ENCODE data around the gene QARS1.

Gene QARS1

GRCh38 chr3:49120096-49120437 is 15.5 kb upstream of the QARS1 start:
- DNase-seq: no peak

- no peak for DNase-seq
These were observed 14.9 kb upstream of the QARS1 start for GRCh38 chr3:49119439-49119838.

- DNase-seq: no peak
These were observed 14.5 kb upstream of the QARS1 start for GRCh38 chr3:49119036-49119435.

- no peak for DNase-seq
These were observed 7.7 kb upstream of the QARS1 start for GRCh38 chr3:49112262-49112661.

- DNase-seq: no peak
These were observed 6.8 kb upstream of the QARS1 start for GRCh38 chr3:49111347-49111746.

- DNase-seq: no peak
These were observed 6.2 kb upstream of the QARS1 start for GRCh38 chr3:49110780-49111179.

GRCh38 chr3:49108346-49108745 is 3.8 kb upstream of the QARS1 start:
- no peak for DNase-seq

- no peak for DNase-seq
These were observed 518 bp downstream of the QARS1 start for GRCh38 chr3:49104052-49104426.

- no peak for DNase-seq
These were observed 4.4 kb downstream of the QARS1 start for GRCh38 chr3:49100046-49100615.

- DNase-seq: no peak
These were observed 5.5 kb downstream of the QARS1 start for GRCh38 chr3:49098910-49099630.

- DNase-seq: peak; percentile 11
These were observed 6.1 kb downstream of the QARS1 start for GRCh38 chr3:49098429-49098828.

- peak; percentile 99 for DNase-seq
These were observed 10.4 kb downstream of the QARS1 start, which contains the start of gene QRICH1 for GRCh38 chr3:49093853-49094767. TSS of gene QRICH1 (minus strand) at chr3:49094071. CDS start at chr3:49077017, 17,054 bp downstream.

GRCh38 chr3:49092938-49093852 is 11.4 kb downstream of the QARS1 start:
- peak; percentile 79 for DNase-seq

- DNase-seq: no peak
These were observed 23.1 kb downstream of the QARS1 start for GRCh38 chr3:49081429-49081828.

- DNase-seq: no peak
These were observed 25.3 kb downstream of the QARS1 start for GRCh38 chr3:49079270-49079669.

GRCh38 chr3:49076646-49077045 is 27.9 kb downstream of the QARS1 start:
- no peak for DNase-seq

- DNase-seq: no peak
These were observed 28.4 kb downstream of the QARS1 start for GRCh38 chr3:49076116-49076515.

GRCh38 chr3:49058011-49058410 is 46.5 kb downstream of the QARS1 start:
- DNase-seq: no peak

GRCh38 chr3:49057268-49057667 is 47.3 kb downstream of the QARS1 start:
- DNase-seq: no peak

- no peak for DNase-seq
These were observed 50.2 kb downstream of the QARS1 start for GRCh38 chr3:49054344-49054862.

- no peak for DNase-seq
These were observed 51.0 kb downstream of the QARS1 start for GRCh38 chr3:49053543-49053942.

All from fibroblast of skin of right quadriceps (primary cell).